GM12891 (cell line): ENCODE data around the gene RAET1G.
"Not testable (repeated sequence)": the region's sequence is repeated elsewhere in the genome, so short reads cannot be mapped to it uniquely, and the experiment has no call there.

Experiments used
- DNase-seq: peaks from one replicate; pipeline ENCODE4 v3.0.0; 2011; ENCODE audit warnings: low spot score; ENCODE audit not compliant: insufficient read length
- FAIRE-seq: peaks from 2 replicates; lab custom pipeline; 2011; peaks lifted over from hg19 to GRCh38; lab: Jason Lieb, UNC
- PAX5 ChIP-seq: IDR thresholded peaks from 2 replicates; pipeline ENCODE4 v1.6.1; 2011; ENCODE audit warnings: low read length, moderate library complexity, mild to moderate bottlenecking; ENCODE audit not compliant: insufficient read depth, severe bottlenecking
- POLR2A ChIP-seq: IDR thresholded peaks from 2 replicates; pipeline ENCODE4 v1.6.1; 2011; ENCODE audit warnings: low read depth, low read length, control low read depth
- POLR2AphosphoS5 ChIP-seq: IDR thresholded peaks from 2 replicates; pipeline ENCODE4 v1.6.1; 2011; ENCODE audit warnings: low read depth, low read length, control low read depth
- POU2F2 ChIP-seq: IDR thresholded peaks from 2 replicates; pipeline ENCODE4 v1.6.1; 2011; ENCODE audit warnings: low read depth, mild to moderate bottlenecking, control low read depth, low read length, moderate library complexity
- SPI1 ChIP-seq: IDR thresholded peaks from 2 replicates; pipeline ENCODE4 v1.6.1; 2011; ENCODE audit warnings: low read depth, low read length, control low read depth
- TAF1 ChIP-seq: IDR thresholded peaks from 2 replicates; pipeline ENCODE4 v1.6.1; 2011; ENCODE audit warnings: low read depth, low read length, control low read depth

RAET1G gene

GRCh38 chr6:149951096-149951495 is 28.2 kb upstream of the RAET1G start:
- no peak for TF ChIP-seq POLR2AphosphoS5
- no peak for TF ChIP-seq TAF1
- TF ChIP-seq PAX5: no peak
- TF ChIP-seq POU2F2: no peak
- TF ChIP-seq POLR2A: no peak
- no peak for TF ChIP-seq SPI1
- DNase-seq (no peak), FAIRE-seq (no peak)

DNA sequence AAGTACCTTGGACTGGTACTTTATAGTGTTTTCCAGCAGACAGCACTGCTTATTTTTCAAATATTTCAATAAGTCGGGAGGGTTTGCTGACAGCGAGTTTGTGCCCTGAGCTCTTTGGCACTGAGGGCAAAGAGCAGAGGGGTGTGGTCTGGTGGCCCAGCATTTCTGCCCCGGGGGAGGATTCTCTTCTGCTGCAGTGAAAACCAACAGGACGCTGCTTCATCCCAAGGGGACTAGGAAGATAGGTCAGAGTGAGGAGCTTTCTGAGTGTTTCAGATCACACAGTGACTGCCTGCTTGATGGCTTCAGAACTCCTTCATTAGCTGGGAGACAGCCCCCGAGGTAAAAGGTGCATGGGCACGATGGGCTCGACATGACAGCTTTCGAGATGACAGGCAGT is 27.5 kb upstream of the RAET1G start:
- DNase-seq (no peak), FAIRE-seq (no peak)
- TF ChIP-seq POU2F2: no peak
- no peak for TF ChIP-seq POLR2A

DNA sequence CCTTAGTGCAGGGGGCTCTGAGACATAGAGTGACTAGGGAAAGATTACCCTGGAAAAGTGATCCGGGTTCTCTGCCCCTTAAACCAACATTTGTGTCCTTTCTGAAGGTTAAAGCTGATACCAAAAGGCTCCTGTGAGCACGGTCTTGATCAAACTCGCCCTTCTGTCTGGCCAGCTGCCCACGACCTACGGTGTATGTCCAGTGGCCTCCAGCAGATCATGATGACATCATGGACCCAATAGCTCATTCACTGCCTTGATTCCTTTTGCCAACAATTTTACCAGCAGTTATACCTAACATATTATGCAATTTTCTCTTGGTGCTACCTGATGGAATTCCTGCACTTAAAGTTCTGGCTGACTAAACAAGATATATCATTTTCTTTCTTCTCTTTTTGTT is 25.7 kb upstream of the RAET1G start:
- TF ChIP-seq POLR2AphosphoS5: no peak
- TF ChIP-seq POU2F2: no peak
- TF ChIP-seq SPI1: no peak
- TF ChIP-seq POLR2A: no peak
- TF ChIP-seq TAF1: no peak
- TF ChIP-seq PAX5: no peak
- DNase-seq (no peak), FAIRE-seq (no peak)

GRCh38 chr6:149948011-149948410 is 25.1 kb upstream of the RAET1G start:
- no peak for FAIRE-seq
- DNase-seq: no peak
- TF ChIP-seq SPI1 (no peak), PAX5 (no peak), TAF1 (no peak), POU2F2 (no peak), POLR2AphosphoS5 (no peak), POLR2A (no peak)

DNA sequence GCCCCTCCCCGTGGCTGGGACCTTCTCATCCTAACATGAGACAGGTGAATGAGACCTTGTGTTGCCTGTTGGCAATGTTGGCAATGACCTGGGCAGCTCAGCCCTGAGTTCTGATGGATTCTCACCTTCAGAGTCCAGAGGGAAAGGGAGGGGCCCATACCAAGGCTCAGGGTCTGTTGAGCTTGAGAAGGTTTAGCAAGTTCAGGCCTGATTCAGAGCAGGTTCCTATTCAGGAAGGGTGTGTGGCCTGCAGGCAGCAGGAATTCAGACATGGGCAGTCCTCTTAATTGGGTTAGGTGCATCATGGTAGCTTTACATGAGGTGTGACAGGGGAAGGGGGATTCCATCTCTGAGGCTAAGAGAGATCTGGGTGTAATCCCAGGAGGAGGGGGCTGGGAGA is 24.6 kb upstream of the RAET1G start:
- not testable (repeated sequence) for FAIRE-seq, DNase-seq

DNA sequence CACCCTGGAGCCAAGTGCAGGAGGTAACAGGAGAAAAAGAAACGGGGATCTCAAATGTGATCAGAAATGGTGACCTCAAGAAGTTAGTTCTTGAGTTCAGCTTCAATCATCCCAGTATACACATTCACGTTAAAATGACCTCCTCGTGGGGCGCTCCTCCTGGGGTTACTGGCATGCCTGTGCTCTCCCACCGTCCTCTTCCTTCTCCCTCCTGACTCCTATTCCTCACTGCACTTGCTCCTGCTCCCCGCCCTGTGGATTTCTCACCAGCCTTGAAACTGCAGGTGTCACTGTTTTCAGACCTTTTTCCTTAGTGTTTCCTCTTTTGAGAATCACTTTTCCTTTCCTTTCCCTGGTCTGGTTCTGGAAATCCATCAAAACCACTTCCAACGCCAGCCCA is 23.7 kb upstream of the RAET1G start:
- not testable (repeated sequence) for DNase-seq, FAIRE-seq

- DNase-seq, FAIRE-seq: not testable (repeated sequence)
Measured at GRCh38 chr6:149945276-149945675, 22.4 kb upstream of the RAET1G start.

GRCh38 chr6:149943321-149943720 is 20.4 kb upstream of the RAET1G start:
- not testable (repeated sequence) for DNase-seq, FAIRE-seq

GRCh38 chr6:149942461-149942829 is 19.5 kb upstream of the RAET1G start:
- no peak for FAIRE-seq

GRCh38 chr6:149941583-149942460 is 18.9 kb upstream of the RAET1G start, which contains the start of gene ULBP2:
Gene ULBP2 (plus strand): TSS chr6:149942014. CDS start chr6:149942073, 59 bp downstream.
- DNase-seq (no peak), FAIRE-seq (no peak)
- TF ChIP-seq POU2F2 (no peak), POLR2A (no peak), SPI1 (no peak), TAF1 (no peak), PAX5 (no peak), POLR2AphosphoS5 (no peak)

More at GRCh38 chr6:149942461-149942829, 19.5 kb upstream of the RAET1G start:
- TF ChIP-seq PAX5 (no peak), POU2F2 (no peak), SPI1 (no peak), POLR2AphosphoS5 (no peak), TAF1 (no peak), POLR2A (no peak)
- no peak for DNase-seq

- no peak for FAIRE-seq
- DNase-seq: no peak
- TF ChIP-seq POU2F2 (no peak), TAF1 (no peak), POLR2A (no peak), POLR2AphosphoS5 (no peak), SPI1 (no peak), PAX5 (no peak)
Measured at GRCh38 chr6:149940672-149940982, 17.7 kb upstream of the RAET1G start.
